GM18861 (cell line): ENCODE data around the gene SERPINA6.
"Not testable (repeated sequence)": the region's sequence is repeated elsewhere in the genome, so short reads cannot be mapped to it uniquely, and the experiment has no call there.

Experiments used
- ATAC-seq: cut with Tn5 transposase; IDR thresholded peaks from one replicate; pipeline ENCODE4 v1.9.1; 2021; ENCODE audit not compliant: unreplicated experiment

Gene SERPINA6, protein sequence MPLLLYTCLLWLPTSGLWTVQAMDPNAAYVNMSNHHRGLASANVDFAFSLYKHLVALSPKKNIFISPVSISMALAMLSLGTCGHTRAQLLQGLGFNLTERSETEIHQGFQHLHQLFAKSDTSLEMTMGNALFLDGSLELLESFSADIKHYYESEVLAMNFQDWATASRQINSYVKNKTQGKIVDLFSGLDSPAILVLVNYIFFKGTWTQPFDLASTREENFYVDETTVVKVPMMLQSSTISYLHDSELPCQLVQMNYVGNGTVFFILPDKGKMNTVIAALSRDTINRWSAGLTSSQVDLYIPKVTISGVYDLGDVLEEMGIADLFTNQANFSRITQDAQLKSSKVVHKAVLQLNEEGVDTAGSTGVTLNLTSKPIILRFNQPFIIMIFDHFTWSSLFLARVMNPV

DNA sequence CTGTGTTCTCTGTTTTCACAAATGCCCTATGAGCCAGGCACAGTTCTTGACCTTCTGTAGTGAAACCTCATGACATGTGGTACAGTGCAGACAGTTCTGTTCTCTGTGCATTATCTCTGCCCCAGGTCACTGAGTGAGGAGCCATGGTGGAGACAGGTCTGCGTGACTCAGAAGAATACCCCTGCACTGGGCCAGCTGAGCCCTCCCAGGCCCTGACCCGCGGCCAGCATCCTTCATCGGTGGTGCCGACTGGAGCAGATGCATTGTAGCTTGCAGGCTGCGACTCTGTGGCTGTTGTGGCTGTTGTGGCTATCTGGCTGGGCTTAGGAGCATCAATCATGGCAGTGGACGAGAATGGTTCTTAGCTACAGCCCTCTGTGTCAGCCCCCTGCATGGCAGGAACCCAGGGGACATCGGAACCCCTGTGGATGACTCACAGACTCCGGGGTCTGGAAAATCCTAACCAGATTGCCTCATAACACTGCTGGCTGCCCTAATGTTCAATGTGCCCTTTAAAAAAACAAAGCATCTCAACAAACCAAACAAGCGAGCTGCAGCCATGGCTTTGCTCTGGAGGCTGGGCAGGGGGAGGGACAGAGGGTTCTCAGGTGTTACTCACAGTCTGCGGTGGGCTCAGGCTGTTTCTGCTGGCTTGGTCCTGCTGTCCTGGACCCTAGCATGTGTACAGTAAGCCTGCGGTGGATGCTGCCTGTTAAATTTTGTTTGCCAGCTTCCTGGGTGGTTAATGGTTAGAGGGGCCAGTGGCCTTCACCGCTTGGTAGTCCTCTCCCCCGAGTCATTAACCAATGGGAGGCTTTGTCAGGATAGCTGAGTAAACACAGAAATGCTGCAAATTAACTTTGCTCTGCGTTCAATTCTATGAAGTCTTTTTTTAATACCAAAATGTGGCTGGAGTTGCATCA is at the start of gene SERPINA6:
Gene SERPINA6, minus strand, starts transcription at position 689 of the 923 bp plus-strand sequence. CDS start 8,688 bp downstream, outside the sequence.
- no peak for ATAC-seq

DNA sequence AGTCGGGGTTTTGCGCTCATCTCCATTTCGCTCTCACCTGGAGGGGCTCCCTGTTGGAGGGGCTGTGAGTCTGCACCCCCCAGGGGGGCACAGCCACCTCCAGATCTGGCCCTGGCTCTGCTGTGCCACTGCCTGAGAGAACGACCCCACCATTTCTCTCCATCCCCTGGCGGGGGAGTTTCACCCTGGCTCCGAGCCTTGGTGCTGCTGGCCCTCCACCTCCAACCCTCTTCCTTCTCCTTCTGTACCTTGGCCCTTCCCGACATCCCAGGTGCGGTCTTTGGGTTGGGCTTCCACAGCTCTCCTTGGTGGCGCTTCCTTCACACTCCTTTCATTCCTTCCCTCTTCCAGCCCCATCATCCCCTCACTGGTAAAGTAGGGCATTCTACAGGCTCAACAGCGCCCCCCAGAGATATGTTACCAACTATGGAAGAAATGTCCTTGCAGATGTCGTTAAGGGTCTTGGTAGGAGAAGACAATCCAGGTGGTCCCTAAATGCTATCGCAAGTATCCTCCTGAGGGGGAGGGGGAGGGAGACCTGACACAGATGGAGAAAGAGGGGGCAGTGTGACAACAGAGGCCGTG is 49.0 kb upstream of the SERPINA6 start:
- no peak for ATAC-seq

DNA sequence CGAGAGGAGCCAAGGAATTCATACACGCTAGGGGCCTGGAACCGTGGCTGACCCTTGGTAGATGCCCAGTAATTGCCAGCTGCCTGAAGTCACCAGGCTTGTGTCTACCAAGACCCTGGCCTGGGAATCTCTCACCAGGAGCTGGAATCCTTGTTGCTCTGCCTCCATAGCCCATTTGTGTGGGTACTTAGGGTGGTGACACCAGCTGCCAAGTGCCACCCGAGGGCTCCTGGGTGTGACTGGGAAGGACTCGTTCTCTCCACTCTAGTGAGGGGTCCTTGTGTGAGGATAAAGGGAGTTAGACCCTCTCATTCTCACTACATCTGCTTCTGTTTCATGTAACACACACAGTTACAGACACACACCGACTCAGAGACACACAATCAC is 47.4 kb upstream of the SERPINA6 start:
- ATAC-seq = no peak

DNA sequence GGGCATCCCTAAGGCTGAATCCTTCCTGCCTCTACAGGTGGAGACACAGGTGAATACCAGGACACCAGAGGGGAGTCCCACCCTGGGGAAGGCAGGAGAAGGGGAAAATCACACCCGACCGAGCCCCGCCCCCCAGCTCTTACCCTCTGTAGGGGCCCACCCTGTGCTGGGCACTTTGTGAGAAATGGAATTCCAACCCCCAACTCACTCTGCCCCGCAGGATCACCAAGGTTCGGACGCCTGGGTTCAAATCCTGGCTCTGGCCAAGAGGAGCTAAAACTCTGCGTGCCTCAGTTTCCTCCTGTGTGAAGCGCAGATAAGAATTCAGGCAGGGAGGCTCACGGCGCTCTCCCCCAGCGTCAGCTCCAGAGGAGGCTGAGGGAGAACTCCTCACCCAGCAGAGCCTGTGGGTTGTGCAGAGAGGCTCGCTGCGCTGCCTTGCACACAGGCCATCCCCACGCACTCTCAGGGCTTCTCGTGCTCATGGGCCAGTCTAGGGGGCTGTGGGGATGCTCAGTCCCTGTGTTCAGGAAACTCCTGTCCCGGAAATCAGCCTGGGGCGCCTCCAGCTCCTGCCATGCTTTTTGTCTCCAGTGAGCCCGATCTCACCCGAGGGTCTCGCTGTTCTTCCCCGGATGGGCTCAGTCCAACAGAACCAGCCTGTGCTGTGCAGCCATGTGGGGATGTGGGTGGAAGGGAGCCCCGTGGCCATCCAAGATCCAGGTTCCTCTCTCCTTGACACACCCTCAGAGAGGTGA is 46.8 kb upstream of the SERPINA6 start:
- not testable (repeated sequence) for ATAC-seq

DNA sequence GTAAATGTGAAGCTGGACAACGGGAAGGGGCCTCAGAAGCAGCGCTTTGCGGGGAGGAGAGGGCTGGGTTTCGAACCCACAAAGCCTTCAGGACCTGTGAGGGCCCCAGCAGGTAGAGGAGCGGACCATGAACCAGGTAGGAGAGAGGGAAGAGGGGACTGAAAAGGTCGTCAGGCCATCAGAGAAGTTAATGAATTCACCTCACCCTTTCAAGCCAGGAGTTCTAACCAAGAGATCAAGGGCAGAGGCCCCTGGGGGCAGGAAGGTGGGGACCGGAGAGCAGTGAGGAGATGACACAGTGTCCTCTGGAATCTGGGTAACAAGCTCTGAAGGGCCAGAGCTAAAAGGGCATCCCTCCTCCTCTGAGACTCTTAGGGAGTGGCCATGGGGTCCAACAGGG is 45.8 kb upstream of the SERPINA6 start:
- ATAC-seq = no peak

DNA sequence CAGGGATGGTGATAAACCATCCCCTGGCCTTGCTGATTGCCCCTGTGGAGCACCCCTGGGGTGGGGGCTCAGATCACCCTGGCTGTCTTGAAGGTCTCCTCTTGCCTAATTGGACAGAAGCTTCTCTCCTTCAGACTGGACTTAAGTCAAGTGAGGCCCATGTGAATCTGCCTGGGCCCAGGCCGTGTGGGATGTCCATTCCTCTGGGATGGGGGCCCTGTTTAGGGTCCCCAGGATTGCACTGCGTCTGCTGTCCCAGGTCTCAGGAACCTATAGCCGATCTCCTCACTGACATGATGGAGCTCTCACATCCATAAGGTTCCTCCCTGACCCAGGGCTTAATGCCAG is 45.1 kb upstream of the SERPINA6 start:
- no peak for ATAC-seq

DNA sequence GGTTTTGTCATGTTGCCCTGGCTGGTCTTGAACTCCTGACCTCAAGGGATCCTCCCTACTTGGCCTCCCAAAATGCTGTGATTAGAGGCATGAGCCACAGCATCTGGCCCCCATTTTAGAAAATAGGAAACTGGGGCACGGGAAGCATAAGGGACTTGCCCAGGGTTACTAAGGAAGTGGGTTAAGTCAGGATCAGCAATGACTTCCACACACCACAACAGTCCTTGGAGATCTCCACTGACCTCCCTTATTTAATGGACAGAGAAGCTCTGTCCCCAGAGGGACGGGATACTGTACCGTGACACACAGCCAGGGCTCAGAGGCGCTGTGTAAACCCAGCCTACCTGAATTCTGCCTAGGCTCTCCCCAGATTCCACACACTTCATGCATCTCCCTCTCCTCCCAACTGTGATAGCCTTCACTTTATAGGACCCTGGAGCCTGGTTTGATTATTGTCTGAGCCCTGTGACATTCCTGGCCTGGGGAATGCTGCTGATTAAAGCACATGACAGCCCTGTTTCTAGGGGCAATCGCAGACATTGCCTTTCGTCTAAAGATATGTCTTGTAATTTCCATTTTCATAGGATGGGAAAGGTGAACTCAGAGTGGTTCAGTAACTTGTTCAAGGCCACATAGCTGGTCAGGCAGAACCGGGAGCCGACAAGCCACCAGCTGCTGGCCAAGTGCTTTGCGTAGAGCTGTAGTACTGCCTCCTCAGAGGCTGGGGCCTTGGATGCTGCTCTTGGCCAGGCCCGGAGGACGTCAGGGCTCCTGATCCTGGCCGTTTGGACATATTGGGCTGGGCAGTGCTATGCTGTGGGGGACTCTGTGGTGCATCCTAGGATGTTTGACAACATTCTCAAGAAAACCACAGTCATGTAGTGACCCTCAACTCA is 44.5 kb upstream of the SERPINA6 start:
- ATAC-seq = no peak

DNA sequence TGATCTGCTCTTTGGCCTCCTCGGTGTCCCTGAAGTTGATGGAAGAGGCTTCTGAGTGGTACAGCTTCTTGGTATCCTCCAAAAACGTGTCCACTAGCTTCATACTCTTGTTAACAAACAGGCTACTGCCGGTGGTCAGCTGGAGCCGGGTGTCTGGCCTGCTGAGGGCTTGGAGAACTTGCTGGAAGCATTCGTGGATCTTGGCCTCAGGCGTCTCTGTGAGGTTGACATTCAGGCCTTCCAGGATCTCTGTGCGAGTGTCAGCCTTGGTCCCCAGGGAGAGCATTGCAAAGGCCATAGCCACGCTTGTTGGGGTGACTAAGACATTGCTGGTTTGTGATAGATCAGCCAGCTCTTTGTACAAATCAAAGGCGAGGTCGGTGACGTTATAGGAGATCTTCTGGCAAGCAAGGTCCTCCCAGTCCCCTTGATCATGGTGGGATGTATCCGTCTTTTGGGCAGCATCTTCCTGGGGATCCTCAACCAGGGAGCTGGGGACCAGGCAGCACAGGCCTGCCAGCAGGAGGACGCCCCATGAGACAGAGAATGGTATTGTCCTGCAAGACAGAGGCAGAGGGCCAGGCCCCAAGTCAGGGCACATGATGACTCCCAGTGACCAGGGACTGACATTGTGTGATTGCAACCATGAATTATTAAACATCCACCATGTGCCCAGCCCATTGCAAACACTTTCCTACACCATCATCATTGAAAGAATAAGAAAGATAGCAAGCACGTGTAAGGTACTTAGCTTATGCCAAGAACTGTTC is 43.2 kb upstream of the SERPINA6 start, which contains the start of gene SERPINA2:
Gene SERPINA2, minus strand, starts transcription at position 553 of the 770 bp plus-strand sequence.
- no peak for ATAC-seq

DNA sequence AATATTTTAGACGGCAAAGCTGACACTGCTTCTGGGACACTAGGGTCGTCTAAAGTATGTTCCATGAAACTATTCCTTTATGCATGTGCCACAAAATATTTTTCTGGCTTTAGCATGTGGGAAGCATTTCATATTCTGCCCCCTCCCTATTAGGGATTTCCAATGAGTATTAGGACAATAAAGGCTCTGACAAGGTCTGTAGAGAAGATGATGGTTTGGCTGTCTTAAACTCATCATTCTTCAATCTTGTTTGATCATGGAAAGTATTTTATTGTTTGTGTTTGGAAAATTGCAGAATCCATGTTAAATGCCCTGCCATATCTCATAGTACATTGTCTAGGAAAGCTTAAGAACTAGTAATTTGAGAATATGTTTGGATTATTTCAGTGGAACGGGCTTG is 42.5 kb upstream of the SERPINA6 start:
- no peak for ATAC-seq

DNA sequence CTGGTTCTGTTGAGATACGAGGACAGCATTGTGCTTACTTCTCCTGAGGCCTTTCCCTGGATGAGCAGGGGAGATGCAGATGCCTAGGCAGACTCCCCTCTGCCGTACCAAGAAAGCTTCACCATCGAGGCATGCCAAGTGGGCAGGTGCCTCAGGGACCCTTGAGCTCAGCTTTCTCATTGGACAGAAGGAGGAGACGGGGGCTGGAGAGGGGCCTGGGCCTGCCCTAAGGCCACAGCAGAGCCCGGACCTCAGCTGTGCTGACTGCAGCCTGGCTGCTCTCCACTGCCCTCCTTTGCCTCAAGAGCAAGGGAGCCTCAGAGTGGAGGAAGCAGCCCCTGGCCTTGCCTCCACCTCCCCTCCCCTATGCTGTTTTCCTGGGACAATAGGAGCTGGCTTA is 41.8 kb upstream of the SERPINA6 start:
- no peak for ATAC-seq

DNA sequence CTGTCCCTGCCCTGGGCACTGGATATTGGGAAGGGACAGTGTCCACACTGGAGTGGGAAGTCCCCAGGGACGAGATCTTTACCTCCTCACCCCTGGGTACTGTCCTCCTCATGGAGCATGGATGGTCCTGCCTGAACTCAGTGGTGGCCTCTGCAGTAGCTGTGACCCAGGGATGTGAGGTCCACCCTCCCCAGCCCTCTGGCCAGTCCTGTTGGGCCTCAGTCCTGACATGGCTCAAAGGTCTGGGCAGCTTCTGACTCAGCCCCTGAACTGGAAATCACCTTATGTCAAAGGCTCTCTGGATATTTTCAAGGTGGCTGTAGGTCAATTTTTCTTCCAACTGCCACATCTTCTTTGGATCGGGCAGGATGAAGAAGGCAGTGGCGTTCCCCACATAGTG is 40.9 kb upstream of the SERPINA6 start:
- ATAC-seq = no peak

DNA sequence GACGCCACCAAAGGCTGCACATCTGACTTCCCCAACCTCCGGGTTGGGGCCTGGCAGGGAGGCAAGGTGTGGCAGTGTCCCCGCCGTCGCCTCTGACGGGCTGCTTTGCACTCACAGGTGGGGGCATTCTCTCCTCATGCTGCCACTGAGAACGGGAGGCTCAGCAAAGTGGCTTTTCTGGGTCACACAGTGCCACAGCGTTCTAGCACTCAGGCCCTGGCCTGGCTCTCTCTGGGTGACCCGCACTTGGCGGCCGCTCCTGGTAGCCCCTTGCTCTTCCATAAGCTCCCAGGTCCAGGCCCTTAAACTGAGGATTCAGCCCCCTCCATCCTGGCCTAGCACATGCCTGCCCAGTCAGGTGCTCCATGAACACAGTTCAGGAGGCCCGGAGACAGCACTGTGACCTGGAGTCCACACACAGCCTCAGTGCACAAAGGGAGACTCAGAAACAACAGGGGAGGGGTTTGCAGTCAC is 40.1 kb upstream of the SERPINA6 start:
- no peak for ATAC-seq

DNA sequence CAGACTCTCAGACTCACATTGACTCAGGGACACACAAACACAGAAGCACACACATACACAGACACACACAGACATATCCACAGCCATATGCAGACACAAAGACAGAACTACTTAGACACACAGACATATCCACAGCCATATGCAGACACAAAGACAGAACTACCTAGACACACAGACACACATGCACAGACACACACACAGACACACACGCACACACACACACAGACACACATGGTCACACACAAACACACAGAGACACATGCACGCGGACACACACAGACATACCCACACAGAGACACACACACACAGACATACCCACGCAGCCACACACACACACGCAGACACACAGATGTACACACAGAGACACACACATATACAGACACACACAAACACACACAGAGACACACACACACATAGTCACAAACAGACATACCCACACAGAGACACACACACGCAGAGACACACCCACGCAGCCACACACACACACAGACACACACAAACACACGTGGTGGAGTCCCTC is 39.5 kb upstream of the SERPINA6 start:
- no peak for ATAC-seq

DNA sequence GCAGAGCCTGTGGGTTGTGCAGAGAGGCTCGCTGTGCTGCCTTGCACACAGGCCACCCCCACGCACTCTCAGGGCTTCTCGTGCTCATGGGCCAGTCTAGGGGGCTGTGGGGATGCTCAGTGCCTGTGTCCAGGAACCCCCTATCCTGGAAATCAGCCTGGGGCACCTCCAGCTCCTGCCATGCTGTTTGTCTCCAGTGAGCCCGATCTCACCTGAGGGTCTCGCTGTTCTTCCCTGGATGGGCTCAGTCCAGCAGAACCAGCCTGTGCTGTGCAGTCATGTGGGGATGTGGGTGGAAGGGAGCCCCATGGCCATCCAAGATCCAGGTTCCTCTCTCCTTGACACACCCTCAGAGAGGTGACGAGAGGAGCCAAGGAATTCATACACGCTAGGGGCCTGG is 38.5 kb upstream of the SERPINA6 start:
- no peak for ATAC-seq

DNA sequence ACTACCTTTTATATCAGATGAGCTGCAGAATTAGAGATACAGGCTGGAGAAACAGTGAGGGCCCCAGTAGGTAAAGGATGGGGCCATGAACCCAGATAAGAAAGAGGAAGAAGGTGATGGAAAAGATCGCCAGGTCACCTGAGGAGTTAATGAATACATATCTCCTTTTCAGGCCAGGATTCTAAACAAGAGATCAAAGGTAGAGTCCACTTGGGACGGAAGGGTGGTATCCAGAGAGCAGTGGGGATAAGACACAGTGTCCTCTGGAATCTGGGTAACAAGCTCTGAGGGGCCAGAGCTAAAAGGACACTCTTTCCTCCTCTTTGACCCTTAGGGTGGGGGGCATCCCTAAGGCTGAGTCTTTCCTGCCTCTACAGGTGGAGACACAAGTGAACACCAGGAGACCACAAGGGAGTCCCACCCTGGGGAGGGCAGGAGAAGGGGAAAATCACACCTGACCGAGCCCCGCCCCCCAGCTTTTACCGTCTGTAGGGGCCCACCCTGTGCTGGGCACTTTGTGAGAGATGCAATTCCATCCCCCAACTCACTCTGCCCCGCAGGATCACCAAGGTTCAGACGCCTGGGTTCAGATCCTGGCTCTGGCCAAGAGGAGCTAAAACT is 37.9 kb upstream of the SERPINA6 start:
- no peak for ATAC-seq

DNA sequence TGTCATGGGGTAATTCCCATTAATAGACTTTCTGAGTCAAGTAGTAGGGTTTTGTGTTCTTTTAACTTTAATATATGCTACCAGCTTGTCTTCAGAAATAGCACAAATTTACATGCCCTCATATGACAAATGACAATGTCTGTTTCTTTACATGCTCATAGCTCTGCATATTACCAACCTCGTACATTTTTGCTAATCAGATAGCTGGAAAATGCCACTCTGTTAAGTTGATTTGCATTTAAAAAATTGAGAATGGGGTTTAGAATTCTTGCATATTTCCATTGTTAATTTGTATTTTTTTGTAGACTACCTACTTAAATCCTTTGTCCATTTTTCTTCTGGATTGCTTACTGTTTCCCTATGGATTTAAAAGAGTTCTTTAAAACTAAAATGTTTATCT is 34.0 kb upstream of the SERPINA6 start:
- ATAC-seq = no peak

DNA sequence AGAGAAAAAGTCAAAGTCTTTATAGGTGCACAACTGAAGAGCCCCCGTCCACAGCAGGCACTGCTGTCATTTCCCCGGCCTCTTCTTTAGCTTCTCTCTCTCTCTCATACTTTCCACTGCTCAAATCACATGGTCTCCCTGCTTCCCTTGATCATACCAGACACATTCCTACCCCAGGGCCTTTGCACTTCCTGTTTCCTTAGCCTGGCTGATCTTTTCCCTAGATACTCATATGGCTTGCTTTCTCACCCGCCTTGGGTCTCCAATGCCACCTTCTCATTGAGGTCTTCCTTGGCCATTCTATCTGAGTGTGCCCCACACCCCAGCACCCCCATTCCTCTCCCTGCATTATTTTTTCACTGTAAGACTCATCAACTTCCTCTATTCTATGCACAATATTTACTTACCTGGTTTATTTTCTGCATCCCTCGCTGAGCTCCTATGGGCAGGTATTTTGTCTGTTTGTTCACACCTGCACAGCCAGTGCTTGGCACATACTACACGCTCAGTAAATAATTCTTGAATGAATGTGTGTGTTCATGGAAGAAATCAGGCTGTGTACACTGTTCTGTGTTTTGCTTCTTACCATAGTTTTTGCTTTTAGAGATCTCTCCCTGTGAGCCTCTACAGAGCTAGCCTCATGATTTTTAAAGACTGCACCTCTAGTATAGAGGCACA is 33.4 kb upstream of the SERPINA6 start:
- no peak for ATAC-seq
